Dermis microvascular lymphatic vessel endothelial cell (primary cell): ENCODE data around the gene ENOX1. TPM values are rescaled to one million over a fixed set of nuclear protein-coding genes. Genes with fewer than 3 reads are reported as not detected.

Source experiments
- DNase-seq, 2 donors: peaks; one replicate each; pipeline versions ENCODE4 v3.0.0 to v3.0.0-alpha.2; 2010; ENCODE audit warnings: low read depth in 2 of 2
- total RNA-seq: library from RNA; depleted of rRNA; stranded (reverse); fragments of >200 nt; gene quantifications from 2 replicates; pipeline ENCODE4 v1.2.1, GENCODE V29; 2014

The ENOX1 gene
- 0.38 and 1.2 TPM in 2 replicates for total RNA-seq

GRCh38 chr13:43786766-43787517 is at the start of gene ENOX1:
Gene ENOX1 (minus strand): TSS chr13:43786972.
- DNase-seq = peak in 1 of 2 donors; percentile 71

- no peak for DNase-seq
Measured at GRCh38 chr13:43835701-43836100, 48.9 kb upstream of the ENOX1 start.

GRCh38 chr13:43831088-43831487 is 44.3 kb upstream of the ENOX1 start:
- no peak for DNase-seq

GRCh38 chr13:43830497-43830881 is 43.7 kb upstream of the ENOX1 start:
- DNase-seq = no peak

GRCh38 chr13:43824656-43825055 is 37.9 kb upstream of the ENOX1 start:
- peak in 1 of 2 donors; percentile 10 for DNase-seq

GRCh38 chr13:43822969-43823368 is 36.2 kb upstream of the ENOX1 start:
- DNase-seq = no peak

GRCh38 chr13:43816401-43816889 is 29.7 kb upstream of the ENOX1 start:
- peak in 1 of 2 donors; percentile 25 for DNase-seq

- peak in 1 of 2 donors; percentile 74 for DNase-seq
Measured at GRCh38 chr13:43815204-43815603, 28.4 kb upstream of the ENOX1 start.

- no peak for DNase-seq
Measured at GRCh38 chr13:43808676-43809075, 21.9 kb upstream of the ENOX1 start.

- no peak for DNase-seq
Measured at GRCh38 chr13:43805681-43806128, 18.9 kb upstream of the ENOX1 start.

GRCh38 chr13:43805071-43805468 is 18.3 kb upstream of the ENOX1 start:
- DNase-seq = peak in 1 of 2 donors; percentile 79

GRCh38 chr13:43804461-43805070 is 17.8 kb upstream of the ENOX1 start:
- peak; percentile 40 to 74 for DNase-seq

GRCh38 chr13:43802511-43802910 is 15.7 kb upstream of the ENOX1 start:
- DNase-seq = no peak

GRCh38 chr13:43800828-43801227 is 14.1 kb upstream of the ENOX1 start:
- no peak for DNase-seq

- DNase-seq = no peak
Measured at GRCh38 chr13:43799191-43799590, 12.4 kb upstream of the ENOX1 start.

- DNase-seq = no peak
Measured at GRCh38 chr13:43797869-43798268, 11.1 kb upstream of the ENOX1 start.

GRCh38 chr13:43797159-43797558 is 10.4 kb upstream of the ENOX1 start:
- DNase-seq = no peak

GRCh38 chr13:43794416-43794815 is 7.6 kb upstream of the ENOX1 start:
- DNase-seq = no peak

- no peak for DNase-seq
Measured at GRCh38 chr13:43792076-43792881, 5.5 kb upstream of the ENOX1 start.

- peak in 1 of 2 donors; percentile 56 for DNase-seq
Measured at GRCh38 chr13:43787997-43788396, 1.2 kb upstream of the ENOX1 start.

GRCh38 chr13:43787518-43787891 is 733 bp upstream of the ENOX1 start:
- no peak for DNase-seq

- no peak for DNase-seq
Measured at GRCh38 chr13:43786472-43786765, 353 bp downstream of the ENOX1 start.
